Osteocyte (in vitro differentiated cells): ENCODE measurements around the gene UGT1A10. TPM values are rescaled to one million over a fixed set of nuclear protein-coding genes. Genes with fewer than 3 reads are reported as not detected.

ENCODE experiments used
- DNase-seq: peaks from one replicate; pipeline ENCODE4 v3.0.0; 2021; ENCODE audit warnings: mixed read lengths; ENCODE audit not compliant: unreplicated experiment; ENCODE audit errors: extremely low spot score
- H3K27ac Mint-ChIP-seq: one replicate; pipeline ENCODE4 v1.8.0; 2021; ENCODE audit warnings: mild to moderate bottlenecking, mixed read lengths; ENCODE audit not compliant: unreplicated experiment
- H3K27me3 Mint-ChIP-seq: one replicate; pipeline ENCODE4 v1.8.0; 2021; ENCODE audit warnings: mixed read lengths; ENCODE audit not compliant: unreplicated experiment
- H3K36me3 Mint-ChIP-seq: one replicate; pipeline ENCODE4 v1.8.0; 2021; ENCODE audit warnings: mixed read lengths; ENCODE audit not compliant: unreplicated experiment
- H3K4me1 Mint-ChIP-seq: one replicate; pipeline ENCODE4 v1.8.0; 2021; ENCODE audit warnings: mixed read lengths; ENCODE audit not compliant: unreplicated experiment
- H3K4me3 Mint-ChIP-seq: one replicate; pipeline ENCODE4 v1.8.0; 2021; ENCODE audit warnings: mild to moderate bottlenecking, moderate library complexity, mixed read lengths; ENCODE audit not compliant: unreplicated experiment
- H3K9me3 Mint-ChIP-seq: one replicate; pipeline ENCODE4 v1.8.0; 2021; ENCODE audit warnings: mixed read lengths; ENCODE audit not compliant: unreplicated experiment
- CTCF ChIP-seq: fragments of 200-600 bp; sonication (generic); IDR thresholded peaks from 2 replicates; pipeline ENCODE4 v1.5.0; 2021; ENCODE audit warnings: antibody characterized with exemption, mild to moderate bottlenecking, moderate library complexity
- total RNA-seq: library from RNA; stranded (reverse); gene quantifications from 2 replicates; pipeline ENCODE4 v1.2.1, GENCODE V29; 2021

UGT1A10 gene
- total RNA-seq, 1 donor from 2014 or later: not detected

GRCh38 chr2:233674995-233675394 is 38.7 kb downstream of the UGT1A10 start:
- TF ChIP-seq CTCF: no peak
- Mint-ChIP-seq H3K27me3 (peaks cover 1% of the 10 kb centered on the region), H3K4me3 (no peak overlapping the region), H3K36me3 (no peaks in the 10 kb centered on the region), H3K27ac (no peak overlapping the region), H3K9me3 (peaks cover 3% of the 10 kb centered on the region), H3K4me1 (peaks cover 4% of the 10 kb centered on the region)
- no peak for DNase-seq

GRCh38 chr2:233676046-233676445 is 39.8 kb downstream of the UGT1A10 start:
- H3K4me1 Mint-ChIP-seq: peaks cover 4% of the 10 kb centered on the region
- no peaks in the 10 kb centered on the region for H3K27me3 Mint-ChIP-seq
- no peak overlapping the region for H3K4me3 Mint-ChIP-seq
- peaks cover 3% of the 10 kb centered on the region for H3K9me3 Mint-ChIP-seq
- DNase-seq: no peak
- H3K36me3 Mint-ChIP-seq: no peaks in the 10 kb centered on the region
- TF ChIP-seq CTCF: no peak
- no peak overlapping the region for H3K27ac Mint-ChIP-seq

- peaks cover 4% of the 10 kb centered on the region for H3K4me1 Mint-ChIP-seq
- H3K9me3 Mint-ChIP-seq: no peaks in the 10 kb centered on the region
- no peaks in the 10 kb centered on the region for H3K36me3 Mint-ChIP-seq
- no peak for DNase-seq
- no peak for TF ChIP-seq CTCF
- H3K4me3 Mint-ChIP-seq: no peak overlapping the region
- no peak overlapping the region for H3K27ac Mint-ChIP-seq
- peaks cover 9% of the 10 kb centered on the region for H3K27me3 Mint-ChIP-seq
These were observed 42.9 kb downstream of the UGT1A10 start for GRCh38 chr2:233679196-233679595.

GRCh38 chr2:233680361-233681045 is 44.3 kb downstream of the UGT1A10 start:
- Mint-ChIP-seq H3K9me3 (no peaks in the 10 kb centered on the region), H3K27me3 (peaks cover 9% of the 10 kb centered on the region), H3K36me3 (no peaks in the 10 kb centered on the region), H3K4me3 (no peak overlapping the region), H3K4me1 (peaks cover 4% of the 10 kb centered on the region), H3K27ac (no peak overlapping the region)
- no peak for TF ChIP-seq CTCF
- DNase-seq: no peak

GRCh38 chr2:233681521-233682099 is 45.4 kb downstream of the UGT1A10 start, which contains the start of gene UGT1A7:
Gene UGT1A7, plus strand, starts transcription at chr2:233681901. Its CDS starts 37 bp downstream, at chr2:233681938.
- H3K9me3 Mint-ChIP-seq: no peaks in the 10 kb centered on the region
- H3K36me3 Mint-ChIP-seq: no peaks in the 10 kb centered on the region
- H3K4me1 Mint-ChIP-seq: no peaks in the 10 kb centered on the region
- peaks cover 13% of the 10 kb centered on the region for H3K27me3 Mint-ChIP-seq
- no peak within 1 kb of the TSS for H3K27ac Mint-ChIP-seq
- no peak for TF ChIP-seq CTCF
- no peak for DNase-seq
- H3K4me3 Mint-ChIP-seq: no peak within 1 kb of the TSS
